Fibroblast of skin of back (primary cell): Measurements from ENCODE around the gene ETNK2.

Source experiments
- DNase-seq: peaks from one replicate; pipeline ENCODE4 v3.0.0-alpha.2; 2013

ETNK2 gene

GRCh38 chr1:204177133-204177532 lies 25.3 kb upstream of the ETNK2 start:
- no peak for DNase-seq

DNA sequence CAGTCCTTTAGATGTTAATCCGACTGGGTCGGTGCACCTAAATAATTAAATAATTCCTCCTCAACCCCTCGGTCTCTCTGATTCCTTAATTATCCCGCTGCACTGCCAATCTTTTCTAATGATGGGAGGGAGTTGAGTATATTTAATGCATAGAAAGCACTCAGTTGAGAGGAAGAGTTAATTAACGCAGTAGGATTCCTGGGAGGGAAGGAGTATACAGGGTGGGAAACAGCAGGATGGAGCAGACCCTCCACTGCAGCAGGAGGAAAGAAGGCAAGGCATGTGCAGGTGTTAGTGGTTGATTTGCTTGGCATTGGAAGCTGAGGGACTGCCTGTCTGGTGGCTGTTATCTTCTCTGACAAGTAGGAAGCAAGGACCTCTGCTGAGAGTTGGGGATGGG lies 24.2 kb upstream of the ETNK2 start:
- DNase-seq: no peak

GRCh38 chr1:204174958-204175357 lies 23.1 kb upstream of the ETNK2 start:
- DNase-seq: no peak

DNA sequence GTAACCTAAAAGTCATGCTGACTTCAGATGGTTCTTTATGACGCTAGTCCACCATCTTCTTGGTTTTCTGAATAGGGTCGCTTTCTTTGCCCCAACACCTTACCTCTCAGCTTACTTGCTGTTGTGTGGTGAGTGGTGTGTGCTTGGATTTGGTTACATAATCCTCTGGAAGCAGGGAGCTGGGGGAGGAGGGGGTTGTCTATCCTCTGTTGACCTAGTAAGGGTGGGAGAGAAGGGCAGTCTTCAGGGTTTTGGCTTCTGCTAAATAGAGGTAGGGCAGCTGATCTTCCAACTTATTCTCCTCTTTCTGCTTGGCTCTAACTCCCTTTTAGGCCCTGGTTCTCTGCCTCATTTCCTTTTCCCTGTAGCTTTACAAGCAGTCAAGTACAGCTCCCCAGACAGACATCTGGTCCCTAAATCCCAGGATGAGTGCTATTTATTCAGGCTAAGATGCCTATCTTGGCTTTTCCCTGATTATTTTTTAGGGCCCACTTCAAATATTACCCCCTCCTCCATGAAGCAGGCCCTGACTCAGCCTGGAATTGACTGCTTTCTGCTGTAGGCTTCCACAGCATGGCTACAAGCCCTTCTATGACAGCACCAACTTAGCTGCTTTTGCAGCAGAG lies 20.7 kb upstream of the ETNK2 start:
- DNase-seq: no peak

GRCh38 chr1:204171751-204172178 lies 19.9 kb upstream of the ETNK2 start:
- peak; percentile 72 for DNase-seq

DNA sequence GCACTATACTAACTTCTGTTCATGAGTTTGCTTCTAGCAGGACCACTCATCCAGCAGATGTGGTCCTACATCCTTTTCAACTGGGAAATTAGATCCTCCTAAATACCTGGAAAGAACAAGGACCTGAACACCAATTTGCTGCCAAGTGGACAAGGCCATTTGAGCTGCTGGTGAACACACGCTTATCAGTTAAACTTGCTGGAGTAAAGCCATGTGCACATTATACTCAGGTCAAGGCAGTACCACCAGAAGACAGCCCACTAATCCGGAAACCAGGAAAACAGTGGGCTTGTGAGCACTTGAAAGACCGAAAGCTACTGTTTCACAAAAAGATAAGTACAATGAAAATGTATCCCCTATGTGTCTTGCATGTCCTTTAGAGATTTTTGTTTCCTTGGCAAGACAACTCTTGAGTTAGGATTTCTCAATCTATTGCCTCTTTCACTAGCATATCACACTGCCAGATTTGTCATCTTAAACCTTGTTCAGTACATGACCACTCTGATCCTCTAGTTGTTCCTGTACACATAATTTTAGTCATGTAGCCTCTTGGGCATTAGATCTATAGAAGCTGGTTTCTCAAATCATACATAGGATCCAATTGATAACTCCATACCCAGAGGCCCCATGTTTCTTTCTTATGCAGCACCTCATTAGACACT lies 18.8 kb upstream of the ETNK2 start:
- DNase-seq: no peak

GRCh38 chr1:204169858-204170257 lies 18.0 kb upstream of the ETNK2 start:
- no peak for DNase-seq

DNA sequence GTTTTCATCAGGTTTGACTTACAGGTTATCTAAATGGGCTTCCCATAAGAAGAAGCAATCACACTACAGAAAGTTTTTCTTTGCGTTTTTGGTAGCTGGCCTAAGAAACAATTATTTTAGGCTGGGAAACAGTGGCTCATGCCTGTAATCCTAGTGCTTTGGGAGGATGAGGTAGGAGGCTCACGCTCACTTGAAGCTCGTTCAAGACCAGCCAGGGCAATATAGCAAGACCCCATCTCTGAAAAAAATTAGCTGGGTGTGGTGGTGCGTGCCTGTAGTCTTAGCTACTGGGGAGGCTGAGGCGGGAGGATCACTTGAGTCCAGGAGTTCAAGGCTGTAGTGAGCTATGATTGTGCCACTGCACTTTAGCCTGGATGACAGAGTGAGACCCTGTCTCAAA lies 15.9 kb upstream of the ETNK2 start:
- no peak for DNase-seq

DNA sequence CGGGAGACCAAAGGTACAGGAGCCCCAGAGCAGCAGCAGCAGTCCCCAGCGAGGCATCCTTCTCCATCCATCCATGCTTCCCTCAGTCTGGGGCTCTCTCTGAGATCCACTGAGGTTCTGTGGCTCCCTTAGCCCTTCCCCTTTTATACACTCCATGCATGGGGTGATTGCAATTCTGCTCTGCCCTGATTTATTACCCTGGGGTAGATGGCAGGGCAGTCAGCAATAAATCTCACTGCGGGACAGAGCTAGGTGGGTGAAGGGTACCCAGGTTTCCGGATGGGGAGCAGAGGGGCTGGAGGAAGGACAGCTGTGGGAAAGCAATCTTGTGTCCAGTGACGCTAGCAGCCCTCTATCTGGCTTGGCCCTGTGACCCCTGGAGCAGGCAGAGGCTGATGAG lies 14.4 kb upstream of the ETNK2 start, which contains the start of gene REN:
Gene REN, minus strand, starts transcription at position 119 of the 400 bp plus-strand sequence. Its CDS starts 44 bp downstream, at position 75.
- no peak for DNase-seq

DNA sequence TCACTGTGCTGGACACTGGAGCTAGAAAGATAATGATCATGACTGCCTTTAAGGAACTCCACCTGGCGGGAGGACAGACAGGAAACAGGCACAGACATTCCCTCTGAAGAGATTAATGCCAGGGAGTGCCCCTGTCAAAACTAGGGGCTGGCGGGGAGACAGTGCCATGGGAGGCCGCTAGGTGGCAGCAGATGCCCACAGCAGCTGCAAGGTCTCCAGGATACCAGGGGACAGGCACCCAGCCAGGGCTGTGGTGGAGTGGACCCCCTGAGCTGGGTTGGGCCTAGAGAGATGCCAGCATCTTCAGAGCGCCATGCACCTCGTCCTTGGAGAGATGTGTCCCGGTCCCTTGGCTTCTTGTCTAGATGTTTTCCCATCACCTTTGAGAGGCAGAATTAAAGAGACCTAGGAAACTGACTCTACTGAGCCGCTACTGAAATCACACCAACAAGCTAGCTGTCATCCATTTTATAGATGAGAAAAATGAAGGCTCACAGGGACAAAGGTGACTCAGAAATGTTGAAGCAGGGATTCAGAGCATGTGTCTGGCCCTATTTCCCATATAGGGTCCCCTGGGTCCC lies 10.7 kb upstream of the ETNK2 start:
- peak; percentile 62 for DNase-seq

DNA sequence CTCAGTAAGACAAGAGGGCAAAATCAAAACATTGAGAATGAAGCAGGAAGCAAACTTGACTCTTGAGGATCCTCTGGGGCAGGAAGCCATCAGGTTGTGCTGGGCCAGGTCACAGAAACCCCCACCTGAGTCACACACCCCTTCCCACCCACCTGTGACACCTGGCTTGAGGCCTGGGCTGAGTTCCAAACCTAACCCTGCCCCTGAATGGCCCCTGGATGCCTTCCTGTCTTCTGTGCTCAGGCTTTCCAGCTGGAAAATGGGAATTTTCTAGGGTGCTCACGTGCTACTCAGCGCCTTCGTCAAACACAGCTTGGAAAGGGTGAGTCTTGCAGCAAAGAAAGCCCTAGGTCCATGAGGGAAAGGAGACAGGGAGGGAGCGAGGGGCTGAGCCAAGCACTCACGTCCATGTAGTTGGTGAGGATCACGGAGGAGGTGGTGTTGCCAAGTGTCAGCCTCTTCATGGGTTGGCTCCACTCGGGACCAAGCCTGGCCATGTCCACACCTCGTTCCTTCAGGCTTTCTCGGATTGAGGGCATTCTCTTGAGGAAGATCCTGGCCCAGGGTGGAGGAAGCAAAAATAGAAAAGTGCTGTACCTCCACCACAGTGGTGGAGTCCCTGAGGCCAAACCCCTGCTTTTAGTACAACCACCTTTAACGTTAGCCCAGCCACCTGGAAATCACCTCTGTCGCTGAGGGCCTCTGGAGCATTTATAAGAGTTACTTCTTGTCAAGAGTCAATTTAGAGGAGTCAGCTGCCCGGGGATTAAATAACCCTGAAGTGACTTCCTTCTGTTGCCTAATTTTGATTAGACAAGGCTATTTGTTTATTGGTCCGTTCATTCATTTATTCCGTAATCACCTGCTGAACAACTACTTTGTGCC lies 10.0 kb upstream of the ETNK2 start:
- DNase-seq: no peak

GRCh38 chr1:204157962-204158361 lies 6.1 kb upstream of the ETNK2 start:
- DNase-seq: no peak

- DNase-seq: no peak
These were observed 4.0 kb upstream of the ETNK2 start for GRCh38 chr1:204155881-204156280.

- DNase-seq: no peak
These were observed 2.9 kb upstream of the ETNK2 start for GRCh38 chr1:204154568-204155255.

DNA sequence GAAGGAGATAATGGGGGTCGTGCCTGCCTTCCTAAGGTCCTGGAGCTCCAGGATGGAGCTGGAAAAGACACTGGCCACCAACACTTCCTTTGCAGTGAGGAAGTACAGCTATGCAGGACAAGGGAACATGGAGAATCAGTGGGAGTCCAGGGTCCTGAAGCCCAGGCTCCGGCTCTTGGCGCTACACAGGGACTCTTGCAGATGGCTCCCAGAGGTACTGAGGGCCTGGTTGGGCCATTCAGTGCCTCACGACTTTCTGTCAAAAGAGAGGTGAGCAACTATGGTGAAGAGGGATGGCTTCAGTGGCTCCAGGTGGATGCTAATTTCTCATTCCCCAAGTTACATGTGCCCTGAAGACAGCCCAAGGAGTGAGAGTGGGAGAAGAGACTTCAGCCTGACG lies 1.8 kb upstream of the ETNK2 start:
- no peak for DNase-seq

GRCh38 chr1:204152310-204153044 lies 633 bp upstream of the ETNK2 start:
- DNase-seq: no peak

DNA sequence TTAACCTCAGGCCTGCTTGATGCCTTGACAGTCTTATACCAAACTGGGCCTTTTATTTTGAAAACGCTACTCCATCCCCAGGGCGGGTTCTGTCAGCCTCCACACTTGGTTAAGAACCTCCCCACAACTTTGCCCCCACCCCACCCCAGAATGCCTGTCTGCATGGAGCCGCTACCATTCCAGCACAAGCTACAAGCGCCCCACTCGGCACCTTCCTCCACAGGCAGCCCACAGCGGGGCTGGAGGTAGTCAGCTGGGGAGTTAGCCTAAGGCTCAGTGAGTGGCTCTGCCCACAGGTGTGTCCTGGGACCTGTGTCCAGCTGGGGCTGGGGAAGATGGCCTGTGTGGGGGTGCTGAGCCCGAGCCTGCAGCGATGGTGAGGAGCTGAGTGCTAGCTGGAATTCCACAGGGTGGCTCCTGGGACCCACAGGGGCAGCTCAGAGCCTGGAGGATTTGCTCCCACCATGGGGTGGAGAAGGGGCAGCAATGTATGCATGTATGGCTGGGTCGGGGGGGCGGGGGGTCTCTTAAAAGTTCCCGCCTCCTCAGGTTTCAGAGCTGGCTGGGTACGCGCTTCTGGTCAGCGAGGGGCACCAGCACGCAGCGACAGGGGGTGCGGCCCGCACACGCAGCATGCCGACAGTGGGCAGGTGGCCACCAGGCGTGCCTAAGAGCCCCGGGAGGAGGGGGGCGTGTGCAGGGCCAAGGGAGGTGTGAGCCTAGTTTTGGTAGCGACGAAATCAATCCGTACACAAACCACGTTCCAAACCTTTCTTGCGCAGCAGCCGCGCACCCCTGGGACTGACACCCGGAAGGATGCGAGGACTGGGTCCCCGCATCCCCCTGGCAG lies 917 bp downstream of the ETNK2 start:
- DNase-seq: no peak

DNA sequence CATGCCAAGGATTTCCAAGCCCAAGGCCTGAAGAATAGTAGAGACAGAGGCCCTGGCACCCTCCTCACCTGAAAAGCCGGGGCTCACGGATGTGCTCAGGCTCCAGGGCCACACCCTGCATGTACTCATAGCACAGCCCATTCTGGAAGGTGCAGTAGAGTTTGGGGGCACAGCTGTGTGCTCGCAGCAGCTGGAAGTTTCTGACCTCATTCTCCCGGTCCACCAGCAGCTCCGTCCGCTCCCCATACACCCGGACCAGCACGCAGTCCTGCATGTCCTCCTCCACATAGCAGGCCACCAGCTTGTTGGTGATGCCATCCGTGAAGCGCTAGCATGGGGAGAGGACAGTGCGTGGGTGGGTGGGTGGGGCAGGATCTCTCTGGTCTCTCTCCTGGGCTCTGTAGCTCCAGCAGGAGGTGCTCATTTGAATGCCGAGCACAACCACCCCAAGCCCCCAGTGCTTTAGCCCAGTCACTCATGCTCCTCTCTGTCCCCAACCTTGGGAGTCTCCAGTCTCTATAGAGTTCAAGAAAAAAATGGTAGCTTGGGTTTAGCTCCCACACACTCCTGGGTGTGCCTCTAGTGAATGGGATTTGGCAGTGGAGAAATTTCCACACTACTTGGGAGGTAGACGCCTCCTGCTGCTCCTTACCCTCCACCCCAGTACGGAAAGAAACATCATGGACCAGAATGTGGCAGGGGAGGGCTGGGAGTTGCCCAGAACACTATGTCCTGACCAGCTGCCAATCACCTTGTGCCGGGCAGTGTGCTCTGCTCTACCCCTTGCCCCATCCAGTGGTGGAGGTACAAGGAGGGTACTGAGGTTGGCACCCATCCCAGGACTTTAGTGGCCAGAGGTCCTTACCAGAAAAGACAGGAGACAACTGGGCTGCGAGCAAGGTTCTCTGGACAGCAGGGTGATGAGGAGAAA lies 1.9 kb downstream of the ETNK2 start:
- DNase-seq: no peak

DNA sequence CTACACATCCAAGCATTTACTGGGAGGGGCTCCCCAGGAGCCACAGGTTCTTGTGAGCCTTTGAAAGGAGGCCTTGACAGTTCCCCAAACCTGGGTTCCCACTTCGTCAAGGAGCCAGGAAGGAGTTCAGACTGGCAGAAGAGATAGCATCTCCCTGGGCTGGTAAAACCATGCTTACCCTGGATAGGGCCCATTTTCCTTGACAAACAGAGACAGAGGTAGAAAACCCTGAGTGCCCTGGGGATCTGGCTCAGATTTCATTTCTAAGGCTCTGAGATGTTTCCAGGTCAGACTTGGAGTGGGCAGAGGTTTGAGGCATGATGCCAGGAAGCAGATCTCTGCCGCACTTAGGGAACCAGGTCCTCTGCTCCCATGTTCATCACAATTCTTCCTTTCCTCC lies 2.7 kb downstream of the ETNK2 start:
- no peak for DNase-seq
